Activated CD4-positive, CD25-positive, alpha-beta regulatory T cell treated with anti-CD3 and anti-CD28 coated beads, Interleukin-2, amount 50 U/mL, for 24 hours (primary cell): ENCODE data around the gene NDUFB10.

ENCODE experiments used
- ATAC-seq, 2 donors: fragments of 150-1000 bp; cut with Tn5 transposase; one replicate each; pipeline ENCODE4 v1.10.0; 2021; ENCODE audit warnings: mild to moderate bottlenecking in 1 of 2, moderate library complexity in 1 of 2

The NDUFB10 gene

DNA sequence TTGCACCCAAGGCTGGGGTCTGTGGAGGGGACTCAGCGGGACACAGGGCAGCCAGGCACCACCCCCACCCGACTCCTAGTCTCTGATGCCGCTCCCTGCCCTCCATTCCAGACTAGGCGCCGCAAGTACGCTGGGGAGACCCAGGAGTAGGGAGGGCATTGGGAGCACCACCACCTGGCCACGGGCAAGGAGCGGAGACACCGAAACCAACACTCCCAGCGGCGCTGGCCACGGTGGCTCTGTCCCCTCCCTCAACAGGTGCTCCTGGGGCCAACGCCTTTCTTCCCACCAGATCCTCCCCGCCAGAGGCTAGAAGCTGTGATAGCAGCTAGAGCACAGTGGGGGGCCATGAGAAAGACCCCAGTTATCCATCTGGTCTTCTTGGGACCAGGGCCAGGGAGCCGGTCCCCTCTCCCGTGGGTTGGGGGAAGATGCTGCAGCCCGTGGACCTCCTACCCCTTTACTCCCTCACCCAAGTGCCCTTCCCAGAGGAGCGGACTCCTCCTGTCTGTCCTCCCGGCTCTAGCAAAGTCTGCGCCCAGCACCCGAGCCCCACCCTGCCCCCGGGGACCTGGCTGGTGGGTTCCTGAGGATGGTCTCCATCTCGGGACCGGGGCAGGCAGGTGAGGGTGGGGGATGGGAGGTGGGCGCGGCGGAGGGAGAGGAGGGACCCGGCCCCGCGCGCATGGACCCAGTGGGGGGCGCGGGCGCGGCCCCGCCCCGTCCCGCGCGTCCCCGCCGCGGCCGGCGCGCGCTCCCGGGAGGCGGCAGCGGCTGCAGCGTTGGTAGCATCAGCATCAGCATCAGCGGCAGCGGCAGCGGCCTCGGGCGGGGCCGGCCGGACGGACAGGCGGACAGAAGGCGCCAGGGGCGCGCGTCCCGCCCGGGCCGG is 30.1 kb downstream of the NDUFB10 start, which contains the start of gene SYNGR3:
Gene SYNGR3 (plus strand): TSS at position 762 of the 892 bp plus-strand sequence. CDS start 133 bp downstream, outside the sequence.
- no peak for ATAC-seq

DNA sequence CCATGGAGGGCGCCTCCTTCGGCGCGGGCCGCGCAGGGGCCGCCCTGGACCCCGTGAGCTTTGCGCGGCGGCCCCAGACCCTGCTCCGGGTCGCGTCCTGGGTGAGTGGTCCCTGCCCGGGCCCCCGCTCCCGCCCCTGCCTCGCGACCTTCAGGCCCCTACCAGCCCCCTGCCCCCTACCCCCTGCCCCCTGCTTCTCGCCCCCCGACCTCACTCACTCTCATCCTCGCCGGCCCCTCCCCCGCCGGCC is 30.7 kb downstream of the NDUFB10 start:
- ATAC-seq = no peak

DNA sequence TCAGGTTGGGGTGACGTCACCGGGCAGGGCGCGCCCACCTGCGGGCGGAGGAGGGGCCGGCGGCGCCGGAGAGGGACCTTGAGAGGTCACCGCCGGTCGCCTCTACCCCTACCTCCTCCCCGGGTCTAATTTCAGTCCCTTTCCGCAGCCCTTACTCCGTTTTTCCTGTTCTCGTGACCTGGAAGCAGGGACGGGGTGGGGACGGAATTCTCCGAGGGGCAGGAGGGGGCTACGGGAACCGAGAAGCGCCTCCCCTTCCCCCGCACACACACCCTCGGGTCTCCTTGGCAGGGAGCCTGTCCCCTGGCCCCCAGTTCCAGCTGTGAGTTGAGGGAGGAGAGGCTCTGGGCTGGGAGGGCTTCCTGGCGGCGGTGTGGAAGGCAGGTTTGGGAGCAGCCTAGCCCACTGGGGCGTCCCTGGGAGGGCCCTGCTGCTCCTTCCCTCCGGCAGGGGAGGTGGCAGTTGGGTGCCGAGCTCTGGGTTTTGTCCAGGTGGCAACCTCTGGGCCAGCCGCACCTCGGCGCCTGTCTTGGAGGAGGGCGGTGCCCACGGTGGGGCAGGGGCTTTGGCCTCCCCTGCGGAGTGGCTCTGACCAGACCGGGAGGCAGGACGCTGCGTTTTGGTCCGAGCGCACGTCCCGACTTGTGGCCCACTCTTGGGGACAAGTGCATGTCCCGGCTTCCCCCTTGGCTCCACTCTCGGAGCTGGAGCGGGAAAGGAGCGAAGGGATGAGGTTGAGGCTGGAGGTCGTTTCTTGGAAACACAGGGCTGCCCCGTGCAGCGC is 31.2 kb downstream of the NDUFB10 start:
- ATAC-seq = no peak

DNA sequence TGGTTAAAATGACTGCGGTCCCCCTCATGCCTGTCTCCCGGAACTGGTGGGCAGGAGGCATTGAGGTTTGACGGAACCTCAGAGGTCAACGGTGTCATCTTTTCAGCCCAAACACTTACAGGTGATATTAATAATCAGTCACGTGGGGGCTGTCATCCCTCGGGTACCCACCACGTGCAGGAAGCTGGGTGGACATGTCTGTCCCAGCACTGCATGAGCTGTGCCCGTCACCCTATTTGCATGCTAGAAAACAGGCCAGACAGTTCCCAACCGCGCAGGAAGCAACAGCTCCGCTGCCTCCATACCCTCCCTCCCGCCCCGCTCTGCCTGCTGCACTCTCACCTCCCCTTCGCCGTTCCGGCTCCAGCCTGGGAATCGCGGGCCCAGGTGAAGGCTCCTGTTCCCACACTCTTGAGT is 31.8 kb downstream of the NDUFB10 start:
- ATAC-seq = peak; percentile 26 to 31

DNA sequence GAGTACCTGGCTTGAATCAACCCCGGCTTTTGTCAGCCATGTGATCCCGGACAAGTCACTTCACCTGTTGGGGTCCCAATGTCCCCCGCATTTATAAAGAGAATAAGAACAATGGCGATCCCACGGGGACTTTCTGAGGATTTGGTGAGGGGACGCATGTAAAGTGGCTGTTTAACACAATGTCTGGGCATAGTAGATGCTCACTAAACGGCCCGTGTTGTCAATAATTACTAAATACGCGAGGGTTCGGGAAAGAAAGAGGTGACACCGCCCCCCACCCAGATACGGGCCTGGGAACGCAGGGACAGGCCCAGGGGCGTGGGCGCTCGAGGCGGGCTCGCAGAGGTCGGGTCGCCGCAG is 32.2 kb downstream of the NDUFB10 start:
- no peak for ATAC-seq

DNA sequence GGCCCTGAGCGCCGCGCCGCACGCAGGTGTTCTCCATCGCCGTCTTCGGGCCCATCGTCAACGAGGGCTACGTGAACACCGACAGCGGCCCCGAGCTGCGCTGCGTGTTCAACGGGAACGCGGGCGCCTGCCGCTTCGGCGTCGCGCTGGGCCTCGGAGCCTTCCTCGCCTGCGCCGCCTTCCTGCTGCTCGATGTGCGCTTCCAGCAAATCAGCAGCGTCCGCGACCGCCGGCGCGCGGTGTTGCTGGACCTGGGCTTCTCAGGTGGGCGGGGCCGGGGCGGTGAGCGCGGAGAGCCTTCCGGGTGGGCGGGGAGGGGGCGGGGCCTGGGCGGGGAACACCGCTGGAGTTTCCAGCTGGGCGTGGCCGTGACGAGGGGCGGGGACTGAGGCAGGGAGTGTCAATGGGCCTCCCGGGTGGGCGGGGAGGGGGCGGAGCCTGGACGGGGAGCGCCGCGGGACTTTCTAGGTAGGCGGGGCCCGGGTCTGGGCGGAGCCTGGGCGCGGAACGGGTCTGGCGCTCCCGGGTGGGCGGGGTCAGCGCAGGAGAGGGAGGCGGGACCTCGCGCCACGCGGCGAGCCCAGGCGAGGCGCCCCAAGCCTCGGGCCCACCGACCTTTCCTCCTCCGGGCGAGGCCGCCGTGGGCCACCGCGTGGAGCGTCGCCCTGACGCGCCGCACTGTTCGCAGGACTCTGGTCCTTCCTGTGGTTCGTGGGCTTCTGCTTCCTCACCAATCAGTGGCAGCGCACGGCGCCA is 32.8 kb downstream of the NDUFB10 start:
- peak; percentile 64 to 69 for ATAC-seq

DNA sequence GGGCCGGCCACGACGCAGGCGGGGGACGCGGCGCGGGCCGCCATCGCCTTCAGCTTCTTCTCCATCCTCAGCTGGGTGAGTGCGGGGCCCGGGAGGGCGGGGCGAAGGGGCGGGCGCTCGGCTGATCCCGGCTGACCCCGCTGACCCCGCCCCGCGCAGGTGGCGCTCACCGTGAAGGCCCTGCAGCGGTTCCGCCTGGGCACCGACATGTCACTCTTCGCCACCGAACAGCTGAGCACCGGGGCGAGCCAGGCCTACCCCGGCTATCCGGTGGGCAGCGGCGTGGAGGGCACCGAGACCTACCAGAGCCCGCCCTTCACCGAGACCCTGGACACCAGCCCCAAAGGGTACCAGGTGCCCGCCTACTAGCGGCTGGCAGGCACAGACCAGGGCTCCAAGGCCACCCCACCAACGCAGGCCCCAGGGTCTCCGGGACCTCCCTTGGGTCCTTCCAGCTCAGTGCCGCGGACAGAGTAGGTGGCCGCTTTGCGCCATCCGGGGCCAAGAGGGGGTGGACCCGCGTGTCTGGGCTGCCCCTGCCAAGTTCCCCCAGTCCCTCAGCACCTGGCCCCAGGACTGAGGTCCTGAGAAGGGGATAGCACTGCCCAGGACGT is 33.5 kb downstream of the NDUFB10 start:
- ATAC-seq = no peak

DNA sequence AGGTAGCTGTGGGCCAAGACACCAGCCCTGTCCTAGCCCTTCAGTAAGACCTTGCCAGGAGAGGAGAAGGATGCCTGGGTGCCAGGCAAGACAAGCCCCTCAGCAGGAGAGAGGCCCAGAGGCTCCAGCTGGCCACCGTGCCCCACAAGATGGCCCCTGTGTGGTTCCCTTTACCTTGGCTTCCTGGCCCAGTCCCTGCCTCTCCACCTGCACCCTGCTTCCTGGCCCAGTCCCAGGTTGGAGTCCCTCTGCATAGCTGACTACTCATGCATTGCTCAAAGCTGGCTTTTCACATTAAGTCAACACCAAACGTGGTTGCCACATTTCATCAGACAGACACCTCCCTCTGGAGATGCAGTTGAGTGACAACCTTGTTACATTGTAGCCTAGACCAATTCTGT is 34.4 kb downstream of the NDUFB10 start:
- ATAC-seq = no peak

DNA sequence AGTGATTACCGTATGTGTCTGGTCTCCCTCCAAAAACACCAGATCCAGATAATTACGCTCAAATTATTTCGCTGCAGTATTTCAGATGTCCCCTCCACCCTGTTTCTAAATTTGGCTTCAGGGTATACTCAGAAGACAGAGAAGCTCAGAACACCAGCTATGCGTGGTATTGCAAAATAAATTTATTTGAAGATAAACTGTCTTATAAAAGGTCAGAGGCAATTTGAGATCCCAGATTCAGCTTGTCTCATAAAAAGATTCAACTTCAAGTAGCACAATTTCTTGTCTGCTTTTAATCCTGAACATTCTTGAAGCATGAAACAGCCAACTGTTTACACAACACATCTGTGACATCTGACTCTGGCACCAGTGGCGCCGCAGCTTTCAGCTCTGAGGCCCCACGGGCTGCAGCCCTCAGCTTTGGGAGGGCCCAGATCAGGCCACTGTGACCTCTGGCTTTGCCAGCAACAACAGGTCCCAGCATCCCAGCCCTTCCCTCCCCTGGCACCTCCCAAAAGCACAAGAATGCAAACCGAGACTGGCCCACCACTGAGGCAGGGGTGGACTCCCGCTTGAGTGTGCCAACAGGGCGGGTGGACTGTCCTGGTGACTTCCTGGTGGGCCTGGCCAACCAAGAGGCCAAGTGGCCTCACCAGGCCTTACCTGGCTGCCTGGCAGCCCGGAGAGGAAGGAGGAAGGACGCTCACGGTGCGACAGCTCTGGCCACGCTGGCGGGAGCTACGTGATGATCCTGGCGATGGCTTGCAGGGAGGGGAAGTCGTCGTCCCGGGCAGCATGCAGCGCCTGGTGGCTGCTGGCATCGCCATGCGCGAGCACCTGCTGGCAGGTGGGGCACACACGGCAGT is 38.4 kb downstream of the NDUFB10 start:
- ATAC-seq = no peak

DNA sequence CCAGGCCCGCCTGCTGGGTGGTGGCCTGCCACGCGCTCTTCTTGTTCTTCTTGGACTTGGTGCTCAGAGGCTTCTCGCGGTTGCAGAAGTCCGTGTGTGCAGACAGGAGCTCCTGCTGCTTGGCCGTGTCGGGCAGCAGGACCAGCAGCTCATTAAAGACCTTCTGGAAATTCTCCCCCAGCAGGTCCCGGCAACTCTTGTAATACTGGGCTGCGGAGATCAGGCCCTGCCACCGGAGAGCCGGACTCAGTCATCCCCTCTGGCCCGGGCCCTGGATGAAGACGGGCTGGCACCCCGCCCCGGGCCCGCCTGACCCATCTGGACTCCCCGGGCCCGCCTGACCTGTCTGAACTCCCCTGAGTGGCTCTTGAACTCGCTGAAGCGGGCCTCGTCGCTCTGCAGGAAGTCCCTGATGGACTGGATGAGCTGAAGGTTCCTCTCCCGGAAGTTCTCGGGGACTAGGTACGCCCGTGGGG is 39.1 kb downstream of the NDUFB10 start:
- no peak for ATAC-seq

DNA sequence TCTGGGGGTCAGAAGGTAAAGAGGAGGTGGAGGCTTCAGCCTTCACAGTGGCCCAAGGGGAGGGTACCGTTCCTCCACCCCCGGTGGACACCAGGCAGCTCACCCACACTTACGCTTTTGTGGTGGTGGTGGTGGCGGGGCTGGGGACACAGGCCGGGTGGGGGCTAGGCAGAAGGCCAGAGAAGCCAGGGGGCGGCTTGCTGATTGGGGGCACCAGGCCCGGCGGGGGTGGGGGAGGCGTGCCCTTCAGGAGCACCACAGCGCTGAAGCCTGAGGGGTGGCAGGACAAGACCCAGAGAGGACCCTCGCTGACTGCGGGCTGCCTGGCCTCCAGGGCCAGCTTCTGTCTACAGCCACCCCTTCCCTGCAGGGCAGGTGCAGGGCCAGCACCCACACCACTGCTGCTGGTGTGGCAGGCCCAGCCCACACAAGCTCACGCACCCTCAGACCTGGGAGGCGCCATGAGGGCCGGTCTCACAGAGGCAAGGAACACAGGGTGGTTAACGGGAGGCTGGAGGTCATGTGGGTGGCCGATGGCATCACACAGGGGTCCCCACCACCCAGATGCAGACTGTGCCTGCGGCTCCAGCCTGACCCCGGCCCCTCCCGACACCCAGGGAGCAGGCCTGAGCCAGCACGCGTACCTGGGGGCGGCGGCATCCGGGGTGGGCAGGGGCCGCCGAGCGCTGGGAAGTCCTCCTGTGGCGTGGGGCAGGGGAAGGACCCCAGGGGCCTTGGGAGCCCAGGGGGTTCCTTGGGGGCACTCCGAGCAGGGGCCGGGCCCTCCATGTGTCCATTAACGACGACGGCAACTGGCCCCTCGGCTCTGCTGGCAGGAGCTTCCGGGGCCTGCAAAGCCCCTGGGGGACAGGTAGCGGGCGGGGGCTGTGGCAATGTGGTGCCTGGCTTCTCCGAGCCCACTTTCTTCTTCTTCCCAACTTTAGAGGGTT is 39.8 kb downstream of the NDUFB10 start:
- no peak for ATAC-seq

DNA sequence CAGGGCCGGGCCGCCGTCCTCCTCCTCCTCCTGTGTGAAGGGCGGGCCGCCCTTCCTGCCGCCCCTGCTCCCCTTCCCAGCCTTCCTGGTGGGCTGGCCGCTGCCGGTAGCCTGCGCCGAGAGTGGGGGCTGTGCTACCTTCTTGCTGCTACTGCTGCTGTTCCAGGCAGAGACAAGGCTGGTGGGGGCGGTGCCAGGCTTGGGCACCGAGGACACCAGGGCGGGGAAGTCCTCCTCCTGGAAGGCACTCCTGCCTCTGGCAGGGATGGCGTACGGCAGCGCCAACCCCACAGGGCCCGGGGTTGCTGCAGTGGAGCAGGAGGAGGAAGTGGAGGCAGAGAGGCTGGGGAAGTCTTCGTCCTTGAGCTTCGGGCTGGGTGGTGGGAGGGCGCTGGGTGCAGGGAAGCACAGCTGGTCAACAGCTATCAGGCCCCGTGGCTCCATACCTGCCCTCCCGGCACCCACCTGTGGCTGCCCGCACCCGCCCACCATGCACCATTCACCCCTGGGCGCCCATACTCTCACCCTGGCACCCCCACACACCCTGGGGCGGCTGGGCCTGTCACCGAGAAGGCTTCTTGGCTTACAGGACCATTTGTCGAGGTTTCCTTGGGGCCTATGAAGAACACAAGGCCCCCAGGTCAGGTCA is 40.7 kb downstream of the NDUFB10 start:
- no peak for ATAC-seq

DNA sequence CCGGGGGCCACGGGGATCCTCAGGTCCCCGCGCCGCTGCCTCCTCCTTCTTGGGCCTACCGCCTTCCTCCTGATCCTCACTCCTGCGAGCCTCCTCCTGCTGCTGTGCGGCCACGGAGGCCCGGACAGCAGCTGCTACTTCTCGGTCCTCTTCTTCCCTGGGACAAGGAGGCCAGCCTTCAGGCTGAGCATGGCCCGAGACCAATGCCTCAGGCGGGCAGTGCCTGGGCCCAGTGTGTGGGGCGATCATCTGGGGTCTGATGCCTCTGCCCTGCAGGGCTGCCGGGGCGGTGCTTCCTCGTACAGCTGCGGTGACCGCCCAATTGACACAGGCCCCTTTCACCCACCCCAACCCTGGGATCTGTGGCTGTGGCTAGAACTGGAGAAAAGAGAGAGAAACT is 41.7 kb downstream of the NDUFB10 start:
- ATAC-seq = no peak

DNA sequence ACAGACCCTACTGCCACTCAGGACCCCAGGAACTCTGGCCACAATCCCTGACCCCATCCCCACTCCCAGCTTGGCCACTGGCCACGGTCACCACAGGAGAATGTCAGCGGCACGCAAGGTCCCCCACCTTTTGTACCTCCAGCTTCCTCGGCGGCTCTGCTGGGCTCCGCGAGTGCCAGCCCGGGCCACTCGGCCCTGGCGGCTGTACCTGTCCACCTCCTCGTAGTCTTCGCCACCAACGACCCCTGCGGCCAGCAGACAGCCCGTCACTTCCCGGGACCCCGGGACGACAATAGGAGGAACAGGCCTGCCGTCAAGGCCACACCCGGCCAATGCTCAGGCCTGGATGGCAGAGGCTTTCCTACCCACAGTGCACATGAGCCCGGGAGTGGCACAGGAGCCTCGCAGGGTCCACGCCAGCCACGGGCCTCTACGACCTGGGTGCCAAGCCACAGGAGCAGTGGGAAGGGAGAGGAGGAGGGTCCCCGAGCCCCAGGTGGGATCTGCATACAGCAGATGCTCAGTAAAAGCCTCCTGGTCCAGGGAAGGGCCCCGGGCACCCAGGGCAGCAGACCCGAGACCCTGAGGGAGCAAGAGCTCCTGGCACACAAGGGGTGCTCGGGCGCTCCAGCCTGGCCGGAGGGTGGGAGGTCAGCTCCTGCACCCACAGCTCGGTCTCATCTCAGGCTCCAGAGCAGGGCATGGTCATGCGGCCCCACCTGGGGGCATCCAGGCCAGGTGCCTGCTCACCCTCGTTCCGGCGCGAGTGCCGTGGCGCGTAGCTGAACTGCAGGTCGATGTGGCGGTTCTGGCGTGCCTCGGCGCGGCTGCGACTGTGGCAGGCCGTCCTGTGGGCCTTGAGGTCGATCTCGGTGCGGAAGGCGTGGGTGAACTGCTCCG is 42.4 kb downstream of the NDUFB10 start:
- no peak for ATAC-seq

DNA sequence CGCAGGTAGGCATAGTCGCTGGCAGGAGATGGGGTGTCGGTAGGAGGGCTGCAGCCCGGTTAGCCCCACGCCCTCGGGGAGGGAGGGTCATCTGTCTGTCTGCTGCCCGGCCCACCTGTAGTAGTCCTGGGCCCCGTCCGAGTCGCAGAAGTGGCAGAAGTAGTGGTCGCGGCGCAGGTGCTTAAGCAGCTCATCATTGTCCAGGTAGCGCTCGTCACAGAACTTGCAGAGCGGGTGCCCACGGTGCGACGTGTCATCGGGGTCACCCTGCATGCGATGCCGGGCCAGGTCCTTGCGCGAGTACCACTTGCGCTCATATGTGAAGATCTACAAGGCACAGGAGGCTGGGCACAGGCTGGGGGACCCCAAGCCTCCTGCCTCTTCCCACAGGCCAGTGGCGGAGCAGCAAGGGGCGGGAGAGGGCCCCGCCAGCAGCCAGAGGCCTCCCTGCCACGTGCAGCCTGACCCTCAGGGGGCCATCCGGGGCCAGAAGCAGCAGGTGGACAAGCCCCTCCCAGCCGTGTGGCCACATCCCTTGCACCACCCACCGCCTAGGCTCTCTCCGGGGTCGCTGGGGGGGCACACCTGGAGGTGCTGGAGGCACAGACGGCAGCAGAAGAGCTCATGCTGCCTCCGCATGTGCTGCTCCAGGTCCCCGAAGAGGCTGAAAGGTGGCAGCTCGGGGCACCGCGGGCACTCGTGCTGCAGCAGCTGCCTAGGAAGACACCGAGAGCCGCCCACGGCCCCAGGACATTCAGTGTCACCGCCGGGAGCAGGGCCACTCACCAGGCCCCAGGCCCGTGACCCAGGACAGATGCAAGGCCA is 43.3 kb downstream of the NDUFB10 start:
- ATAC-seq = no peak

DNA sequence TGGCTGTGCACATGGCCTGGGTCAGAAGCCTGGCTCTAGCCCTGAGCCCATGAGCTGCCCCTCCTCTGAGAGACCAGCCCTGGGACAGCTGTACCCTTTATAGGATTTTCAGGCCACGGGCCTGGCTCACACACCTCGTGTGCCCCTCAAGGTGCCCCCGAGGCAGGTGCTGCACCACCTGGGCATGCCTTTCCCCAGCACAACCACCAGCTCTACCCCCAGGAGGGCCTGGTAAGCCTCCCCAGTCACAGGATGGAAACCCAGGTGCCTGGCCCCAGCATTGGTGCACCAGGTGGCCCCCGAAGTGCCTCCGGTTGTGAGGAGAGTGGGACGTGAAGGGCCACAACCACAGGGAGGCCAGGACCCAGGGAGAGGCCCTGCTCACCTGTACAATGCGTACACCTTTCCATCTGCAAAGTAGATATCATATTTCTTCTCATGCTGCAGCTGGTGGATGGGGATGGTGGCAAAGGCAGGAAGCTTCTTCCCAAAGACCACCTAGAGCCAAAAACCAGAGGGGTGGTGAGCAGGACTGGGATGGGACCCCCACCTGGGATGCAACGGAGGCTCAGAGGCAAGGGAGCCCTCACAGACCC is 44.0 kb downstream of the NDUFB10 start:
- ATAC-seq = no peak

DNA sequence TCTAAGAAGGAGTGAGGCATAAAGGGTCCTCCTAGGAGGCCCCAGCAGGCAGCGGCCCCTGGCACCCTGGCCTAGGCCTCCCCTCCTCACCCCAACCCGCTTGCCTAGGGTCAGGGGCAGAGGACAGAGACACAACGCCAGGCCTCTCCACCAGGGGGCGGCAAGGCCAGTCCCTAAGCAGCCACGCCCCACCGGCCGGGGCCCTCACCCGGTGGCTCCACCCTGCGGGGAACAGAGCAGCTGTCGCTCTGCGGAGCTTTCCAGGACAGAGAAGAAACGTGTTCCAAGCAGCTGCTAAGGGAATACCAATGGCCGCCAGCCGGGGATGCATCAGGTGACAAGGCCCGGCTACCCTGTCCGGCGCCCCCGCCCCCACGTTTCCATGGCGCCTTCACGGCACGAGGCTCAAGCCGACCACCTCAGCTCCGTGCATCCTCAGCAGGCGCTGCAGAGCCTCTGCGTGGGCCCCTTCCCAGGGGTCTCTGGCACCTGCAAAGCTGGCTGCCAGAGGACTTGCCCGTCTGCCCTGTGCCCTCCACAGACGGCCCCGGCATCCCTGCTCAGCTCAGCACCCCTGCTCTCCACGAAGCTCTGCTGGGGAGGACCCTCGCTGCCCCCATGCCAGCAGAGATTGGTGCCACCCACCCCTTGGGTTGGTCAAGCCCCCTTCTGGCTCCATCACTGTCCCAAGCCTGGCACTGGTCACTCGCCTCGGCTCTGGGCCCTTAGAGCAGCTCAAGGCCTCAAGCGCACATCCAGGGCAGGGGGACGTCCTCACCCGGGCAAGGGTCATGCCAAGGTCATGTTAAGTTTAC is 44.7 kb downstream of the NDUFB10 start:
- ATAC-seq = peak; percentile 92 to 94
